KMS-11 (cell line): ENCODE data around the gene PRSS37.

Experiments used
- H2AFZ ChIP-seq: fragments of 200-600 bp; sonication (generic); 2 replicates; pipeline ENCODE4 v1.6.1; 2016; ENCODE audit warnings: antibody characterized with exemption, mixed run types, low read depth
- H3K27ac ChIP-seq: fragments of 200-600 bp; sonication (generic); 2 replicates; pipeline ENCODE4 v1.6.1; 2016; ENCODE audit warnings: mild to moderate bottlenecking, mixed run types
- H3K27me3 ChIP-seq: fragments of 200-600 bp; sonication (generic); 2 replicates; pipeline ENCODE4 v1.6.1; 2017; ENCODE audit warnings: mild to moderate bottlenecking, low read depth, mixed run types, moderate library complexity; ENCODE audit not compliant: insufficient read depth
- H3K36me3 ChIP-seq: fragments of 200-600 bp; sonication (generic); 2 replicates; pipeline ENCODE4 v1.6.1; 2017; ENCODE audit warnings: mild to moderate bottlenecking, mixed run types; ENCODE audit not compliant: insufficient read depth
- H3K4me1 ChIP-seq: fragments of 200-600 bp; sonication (generic); 2 replicates; pipeline ENCODE4 v1.6.1; 2016; ENCODE audit warnings: mild to moderate bottlenecking, low read depth, mixed run types; ENCODE audit not compliant: poor library complexity, severe bottlenecking
- H3K4me2 ChIP-seq: fragments of 200-600 bp; sonication (generic); 2 replicates; pipeline ENCODE4 v1.7.0; 2016; ENCODE audit warnings: mild to moderate bottlenecking, mixed run types
- H3K4me3 ChIP-seq: fragments of 200-600 bp; sonication (generic); IDR thresholded peaks from 2 replicates; pipeline ENCODE4 v1.6.1; 2017; ENCODE audit warnings: low read depth, low read length, mixed read lengths; ENCODE audit not compliant: insufficient read depth
- H3K79me2 ChIP-seq: fragments of 200-600 bp; sonication (generic); 2 replicates; pipeline ENCODE4 v1.6.1; 2016; ENCODE audit warnings: low read depth, mixed run types; ENCODE audit not compliant: insufficient read depth
- H3K9ac ChIP-seq: fragments of 200-600 bp; sonication (generic); 2 replicates; pipeline ENCODE4 v1.6.1; 2016; ENCODE audit warnings: mild to moderate bottlenecking, mixed run types
- H4K20me1 ChIP-seq: fragments of 200-600 bp; sonication (generic); 2 replicates; pipeline ENCODE4 v1.6.1; 2016; ENCODE audit warnings: mild to moderate bottlenecking, mixed run types; ENCODE audit not compliant: insufficient read depth
- TF ChIP-seq, protein P1 (sequence below): fragments of 200-600 bp; sonication (generic); conservative IDR thresholded peaks from 2 replicates; pipeline ENCODE4 v1.6.1; 2017; ENCODE audit warnings: low read depth, mild to moderate bottlenecking, antibody characterized with exemption, low read length, moderate library complexity, mixed read lengths

Gene PRSS37

DNA sequence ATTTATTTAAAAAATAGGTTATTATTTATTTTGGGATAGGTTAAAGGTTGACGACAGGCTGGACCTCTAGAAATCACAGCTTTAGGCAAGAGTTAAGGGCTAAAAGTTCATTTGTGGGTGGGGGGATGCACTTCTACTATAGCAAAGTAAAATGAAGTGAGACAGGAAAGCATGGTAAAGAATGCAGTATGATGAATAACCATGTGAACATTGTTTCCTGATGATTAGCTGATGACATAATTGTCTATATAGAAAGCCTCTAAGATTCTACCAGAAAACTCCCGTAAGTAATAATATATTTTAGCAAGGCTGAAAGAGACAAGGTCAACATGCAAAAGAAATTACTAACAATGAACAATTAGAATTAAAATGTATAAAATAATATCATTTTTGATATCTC, 25.7 kb upstream of the PRSS37 start:
- H3K4me2 ChIP-seq: no peak overlapping the region
- no peaks in the 10 kb centered on the region for H3K36me3 ChIP-seq
- H3K4me3 ChIP-seq: no peak overlapping the region
- H3K27me3 ChIP-seq: no peaks in the 10 kb centered on the region
- no peaks in the 10 kb centered on the region for H3K79me2 ChIP-seq
- H2AFZ ChIP-seq: no peak overlapping the region
- TF ChIP-seq, protein P1, sequence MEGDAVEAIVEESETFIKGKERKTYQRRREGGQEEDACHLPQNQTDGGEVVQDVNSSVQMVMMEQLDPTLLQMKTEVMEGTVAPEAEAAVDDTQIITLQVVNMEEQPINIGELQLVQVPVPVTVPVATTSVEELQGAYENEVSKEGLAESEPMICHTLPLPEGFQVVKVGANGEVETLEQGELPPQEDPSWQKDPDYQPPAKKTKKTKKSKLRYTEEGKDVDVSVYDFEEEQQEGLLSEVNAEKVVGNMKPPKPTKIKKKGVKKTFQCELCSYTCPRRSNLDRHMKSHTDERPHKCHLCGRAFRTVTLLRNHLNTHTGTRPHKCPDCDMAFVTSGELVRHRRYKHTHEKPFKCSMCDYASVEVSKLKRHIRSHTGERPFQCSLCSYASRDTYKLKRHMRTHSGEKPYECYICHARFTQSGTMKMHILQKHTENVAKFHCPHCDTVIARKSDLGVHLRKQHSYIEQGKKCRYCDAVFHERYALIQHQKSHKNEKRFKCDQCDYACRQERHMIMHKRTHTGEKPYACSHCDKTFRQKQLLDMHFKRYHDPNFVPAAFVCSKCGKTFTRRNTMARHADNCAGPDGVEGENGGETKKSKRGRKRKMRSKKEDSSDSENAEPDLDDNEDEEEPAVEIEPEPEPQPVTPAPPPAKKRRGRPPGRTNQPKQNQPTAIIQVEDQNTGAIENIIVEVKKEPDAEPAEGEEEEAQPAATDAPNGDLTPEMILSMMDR: no peak
- H4K20me1 ChIP-seq: no peaks in the 10 kb centered on the region
- H3K9ac ChIP-seq: no peak overlapping the region
- no peaks in the 10 kb centered on the region for H3K4me1 ChIP-seq
- no peak overlapping the region for H3K27ac ChIP-seq

DNA sequence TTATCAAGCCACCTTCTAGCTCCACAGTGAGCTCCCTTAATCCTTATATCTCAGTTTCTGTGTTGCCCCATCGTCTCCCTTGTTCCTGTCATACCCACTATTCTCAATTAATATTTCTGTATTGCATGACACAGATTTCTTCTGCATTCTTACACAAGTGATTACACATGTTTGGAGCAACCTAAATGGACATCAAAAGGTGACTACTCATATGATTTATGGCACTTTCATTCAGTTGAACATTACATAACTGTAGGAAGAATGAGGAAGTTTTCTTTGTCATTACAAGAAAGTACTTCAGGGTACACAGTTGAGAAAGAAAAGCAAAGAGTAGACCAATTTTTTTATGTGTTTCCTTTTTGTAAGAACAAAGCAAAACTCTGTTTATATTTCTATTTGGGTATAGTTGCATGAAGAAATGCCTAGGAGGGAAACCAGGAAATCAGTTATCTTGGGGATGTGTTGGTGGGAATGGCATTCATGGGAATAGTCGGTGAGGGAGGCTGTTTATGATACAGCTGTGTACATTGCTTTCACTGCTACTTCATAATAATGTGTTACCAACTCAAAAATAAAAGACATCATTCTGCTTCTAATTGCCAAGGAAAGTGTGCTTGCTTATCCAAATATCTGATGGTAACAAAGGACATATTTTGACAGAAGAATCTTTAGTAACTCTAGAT, 23.6 kb upstream of the PRSS37 start:
- no peak overlapping the region for H3K27ac ChIP-seq

DNA sequence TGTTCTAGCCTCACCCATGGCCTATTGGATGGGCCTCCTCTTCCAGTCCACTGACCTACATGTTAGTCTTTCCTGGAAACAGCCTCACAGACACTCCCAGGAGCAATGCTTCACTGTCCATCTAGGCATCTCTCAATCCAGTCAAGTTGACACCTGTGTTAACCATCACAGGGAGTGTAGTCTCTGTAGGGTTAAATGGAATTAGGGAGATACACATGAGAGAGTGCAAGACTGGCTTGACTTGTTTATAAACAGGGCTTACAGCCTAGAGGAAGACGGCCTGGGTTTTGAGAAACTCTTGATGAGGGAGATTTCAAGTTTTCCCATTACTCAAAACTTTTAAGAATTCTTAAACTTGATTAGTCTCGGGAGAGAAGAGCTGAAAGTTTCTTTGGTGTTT, 18.9 kb upstream of the PRSS37 start:
- Histone ChIP-seq H3K4me2 (no peak overlapping the region), H3K27me3 (no peaks in the 10 kb centered on the region), H3K4me1 (no peaks in the 10 kb centered on the region), H3K4me3 (no peak overlapping the region), H3K36me3 (no peaks in the 10 kb centered on the region), H3K79me2 (no peaks in the 10 kb centered on the region), H4K20me1 (no peaks in the 10 kb centered on the region), H2AFZ (no peak overlapping the region), H3K9ac (no peak overlapping the region), H3K27ac (no peak overlapping the region)
- TF ChIP-seq, protein P1: no peak

More for the DNA sequence above, 23.6 kb upstream of the PRSS37 start:
- H3K36me3 ChIP-seq: no peaks in the 10 kb centered on the region
- H3K4me3 ChIP-seq: no peak overlapping the region
- TF ChIP-seq, protein P1: no peak
- no peaks in the 10 kb centered on the region for H3K79me2 ChIP-seq
- no peaks in the 10 kb centered on the region for H3K4me1 ChIP-seq
- no peak overlapping the region for H2AFZ ChIP-seq
- H4K20me1 ChIP-seq: no peaks in the 10 kb centered on the region
- H3K27me3 ChIP-seq: no peaks in the 10 kb centered on the region
- no peak overlapping the region for H3K4me2 ChIP-seq
- H3K9ac ChIP-seq: no peak overlapping the region

DNA sequence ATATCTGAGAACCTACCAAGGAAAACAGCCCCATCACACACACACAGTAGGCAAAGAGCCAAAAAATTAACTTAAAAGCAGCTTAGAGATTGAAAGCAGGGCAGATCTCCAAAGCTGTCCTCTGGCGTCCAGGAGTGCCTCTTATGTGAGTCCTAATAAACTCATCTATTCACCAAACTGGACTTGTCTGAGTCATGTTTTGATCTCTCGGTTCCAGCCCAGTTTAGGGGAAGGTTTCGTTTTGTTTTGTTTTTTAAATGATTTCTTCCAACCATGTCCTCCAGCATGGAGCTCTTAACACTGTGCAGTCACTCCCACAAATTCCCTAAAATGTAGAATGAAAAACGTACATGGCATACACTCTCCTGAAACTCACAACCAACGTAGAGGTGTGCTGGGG, 6.7 kb upstream of the PRSS37 start:
- H3K9ac ChIP-seq: no peak overlapping the region
- H2AFZ ChIP-seq: no peak overlapping the region
- TF ChIP-seq, protein P1: no peak
- H4K20me1 ChIP-seq: no peaks in the 10 kb centered on the region
- H3K79me2 ChIP-seq: no peaks in the 10 kb centered on the region
- no peak overlapping the region for H3K4me3 ChIP-seq
- no peaks in the 10 kb centered on the region for H3K4me1 ChIP-seq
- no peaks in the 10 kb centered on the region for H3K27me3 ChIP-seq
- H3K36me3 ChIP-seq: no peaks in the 10 kb centered on the region
- H3K27ac ChIP-seq: no peak overlapping the region
- H3K4me2 ChIP-seq: no peak overlapping the region
